Stimulated activated naive CD8-positive, alpha-beta T cell treated with anti-CD3 and anti-CD28 coated beads, Interleukin-15, Interleukin-2, amounts not matched to agents 100 ng/mL and 50 ng/mL, for 24 hours (primary cell): ENCODE measurements around the gene IGSF1.

ENCODE experiments used
- H3K27ac Mint-ChIP-seq: one replicate; pipeline ENCODE4 v1.8.0; 2021; ENCODE audit warnings: mild to moderate bottlenecking, mixed read lengths
- H3K27me3 Mint-ChIP-seq: one replicate; pipeline ENCODE4 v1.8.0; 2021; ENCODE audit warnings: mixed read lengths
- H3K36me3 Mint-ChIP-seq: one replicate; pipeline ENCODE4 v1.8.0; 2021; ENCODE audit warnings: low read depth, mixed read lengths
- H3K4me1 Mint-ChIP-seq: one replicate; pipeline ENCODE4 v1.8.0; 2021; ENCODE audit warnings: low read depth, mixed read lengths
- H3K4me3 Mint-ChIP-seq: one replicate; pipeline ENCODE4 v1.8.0; 2021; ENCODE audit warnings: mild to moderate bottlenecking, mixed read lengths
- H3K9me3 Mint-ChIP-seq: one replicate; pipeline ENCODE4 v1.8.0; 2021; ENCODE audit warnings: mixed read lengths

Gene IGSF1

GRCh38 chrX:131288738-131289511, at the start of gene IGSF1:
IGSF1 (minus strand) TSS chrX:131289306; CDS start chrX:131286674, 2,632 bp downstream.
- no peak within 1 kb of the TSS for H3K27ac Mint-ChIP-seq
- no peaks in the 10 kb centered on the region for H3K9me3 Mint-ChIP-seq
- H3K4me1 Mint-ChIP-seq: no peaks in the 10 kb centered on the region
- H3K36me3 Mint-ChIP-seq: no peaks in the 10 kb centered on the region
- H3K4me3 Mint-ChIP-seq: no peak within 1 kb of the TSS
- peaks cover 4% of the 10 kb centered on the region for H3K27me3 Mint-ChIP-seq

GRCh38 chrX:131332331-131332730, 43.2 kb upstream of the IGSF1 start:
- H3K36me3 Mint-ChIP-seq: no peaks in the 10 kb centered on the region
- no peak overlapping the region for H3K27ac Mint-ChIP-seq
- H3K9me3 Mint-ChIP-seq: peaks cover 7% of the 10 kb centered on the region
- H3K4me3 Mint-ChIP-seq: no peak overlapping the region
- no peaks in the 10 kb centered on the region for H3K4me1 Mint-ChIP-seq
- no peaks in the 10 kb centered on the region for H3K27me3 Mint-ChIP-seq

- Mint-ChIP-seq H3K27me3 (no peaks in the 10 kb centered on the region), H3K27ac (no peak overlapping the region), H3K4me1 (no peaks in the 10 kb centered on the region), H3K4me3 (no peak overlapping the region), H3K9me3 (peaks cover 10% of the 10 kb centered on the region), H3K36me3 (no peaks in the 10 kb centered on the region)
Measured at GRCh38 chrX:131331152-131331551, 42.0 kb upstream of the IGSF1 start.

- Mint-ChIP-seq H3K4me3 (no peak overlapping the region), H3K36me3 (no peaks in the 10 kb centered on the region), H3K27ac (no peak overlapping the region), H3K9me3 (peaks cover 10% of the 10 kb centered on the region), H3K27me3 (no peaks in the 10 kb centered on the region), H3K4me1 (no peaks in the 10 kb centered on the region)
Measured at GRCh38 chrX:131330735-131331134, 41.6 kb upstream of the IGSF1 start.

GRCh38 chrX:131322651-131323050, 33.5 kb upstream of the IGSF1 start:
- Mint-ChIP-seq H3K4me1 (no peaks in the 10 kb centered on the region), H3K4me3 (no peak overlapping the region), H3K9me3 (peaks cover 4% of the 10 kb centered on the region), H3K27ac (no peak overlapping the region), H3K36me3 (no peaks in the 10 kb centered on the region), H3K27me3 (no peaks in the 10 kb centered on the region)

GRCh38 chrX:131317326-131317725, 28.2 kb upstream of the IGSF1 start:
- Mint-ChIP-seq H3K4me3 (no peak overlapping the region), H3K9me3 (no peaks in the 10 kb centered on the region), H3K4me1 (no peaks in the 10 kb centered on the region), H3K36me3 (no peaks in the 10 kb centered on the region), H3K27ac (no peak overlapping the region), H3K27me3 (no peaks in the 10 kb centered on the region)

GRCh38 chrX:131316260-131316659, 27.2 kb upstream of the IGSF1 start:
- Mint-ChIP-seq H3K4me3 (no peak overlapping the region), H3K4me1 (no peaks in the 10 kb centered on the region), H3K27me3 (no peaks in the 10 kb centered on the region), H3K36me3 (no peaks in the 10 kb centered on the region), H3K9me3 (no peaks in the 10 kb centered on the region), H3K27ac (no peak overlapping the region)

GRCh38 chrX:131308980-131309379, 19.9 kb upstream of the IGSF1 start:
- Mint-ChIP-seq H3K4me3 (no peak overlapping the region), H3K27me3 (no peaks in the 10 kb centered on the region), H3K9me3 (no peaks in the 10 kb centered on the region), H3K36me3 (no peaks in the 10 kb centered on the region), H3K4me1 (no peaks in the 10 kb centered on the region), H3K27ac (no peak overlapping the region)

GRCh38 chrX:131306601-131307000, 17.5 kb upstream of the IGSF1 start:
- no peaks in the 10 kb centered on the region for H3K36me3 Mint-ChIP-seq
- no peaks in the 10 kb centered on the region for H3K27me3 Mint-ChIP-seq
- no peaks in the 10 kb centered on the region for H3K4me1 Mint-ChIP-seq
- no peaks in the 10 kb centered on the region for H3K9me3 Mint-ChIP-seq
- H3K4me3 Mint-ChIP-seq: no peak overlapping the region
- no peak overlapping the region for H3K27ac Mint-ChIP-seq

GRCh38 chrX:131305926-131306325, 16.8 kb upstream of the IGSF1 start:
- H3K27me3 Mint-ChIP-seq: no peaks in the 10 kb centered on the region
- H3K36me3 Mint-ChIP-seq: no peaks in the 10 kb centered on the region
- no peak overlapping the region for H3K27ac Mint-ChIP-seq
- no peaks in the 10 kb centered on the region for H3K4me1 Mint-ChIP-seq
- H3K4me3 Mint-ChIP-seq: no peak overlapping the region
- H3K9me3 Mint-ChIP-seq: no peaks in the 10 kb centered on the region

- Mint-ChIP-seq H3K4me3 (no peak overlapping the region), H3K4me1 (no peaks in the 10 kb centered on the region), H3K27ac (no peak overlapping the region), H3K27me3 (no peaks in the 10 kb centered on the region), H3K9me3 (no peaks in the 10 kb centered on the region), H3K36me3 (no peaks in the 10 kb centered on the region)
Measured at GRCh38 chrX:131302701-131303100, 13.6 kb upstream of the IGSF1 start.

GRCh38 chrX:131301155-131301554, 12.0 kb upstream of the IGSF1 start:
- no peaks in the 10 kb centered on the region for H3K4me1 Mint-ChIP-seq
- no peaks in the 10 kb centered on the region for H3K36me3 Mint-ChIP-seq
- H3K27me3 Mint-ChIP-seq: no peaks in the 10 kb centered on the region
- H3K4me3 Mint-ChIP-seq: no peak overlapping the region
- H3K27ac Mint-ChIP-seq: no peak overlapping the region
- H3K9me3 Mint-ChIP-seq: no peaks in the 10 kb centered on the region

- Mint-ChIP-seq H3K9me3 (no peaks in the 10 kb centered on the region), H3K4me3 (no peak overlapping the region)
Measured at GRCh38 chrX:131298846-131299245, 9.7 kb upstream of the IGSF1 start.

GRCh38 chrX:131298036-131298435, 8.9 kb upstream of the IGSF1 start:
- Mint-ChIP-seq H3K36me3 (no peaks in the 10 kb centered on the region), H3K9me3 (no peaks in the 10 kb centered on the region), H3K27ac (no peak overlapping the region), H3K27me3 (no peaks in the 10 kb centered on the region), H3K4me1 (no peaks in the 10 kb centered on the region), H3K4me3 (no peak overlapping the region)

More at GRCh38 chrX:131298846-131299245, 9.7 kb upstream of the IGSF1 start:
- no peaks in the 10 kb centered on the region for H3K4me1 Mint-ChIP-seq
- H3K27ac Mint-ChIP-seq: no peak overlapping the region
- H3K36me3 Mint-ChIP-seq: no peaks in the 10 kb centered on the region
- no peaks in the 10 kb centered on the region for H3K27me3 Mint-ChIP-seq

GRCh38 chrX:131289527-131289926, 421 bp upstream of the IGSF1 start:
- Mint-ChIP-seq H3K4me1 (no peaks in the 10 kb centered on the region), H3K27ac (no peak overlapping the region), H3K36me3 (no peaks in the 10 kb centered on the region), H3K4me3 (no peak overlapping the region), H3K9me3 (no peaks in the 10 kb centered on the region), H3K27me3 (peaks cover 4% of the 10 kb centered on the region)

GRCh38 chrX:131288188-131288587, 918 bp downstream of the IGSF1 start:
- Mint-ChIP-seq H3K9me3 (no peaks in the 10 kb centered on the region), H3K36me3 (no peaks in the 10 kb centered on the region), H3K27me3 (peaks cover 4% of the 10 kb centered on the region), H3K4me3 (no peak overlapping the region), H3K27ac (no peak overlapping the region), H3K4me1 (no peaks in the 10 kb centered on the region)
